A673 (cell line): ENCODE results near the gene NFATC3.

Experiments
- CTCF ChIP-seq: fragments of 300-800, 200-600 bp; sonication (generic); conservative IDR thresholded peaks from 2 replicates; pipeline ENCODE4 v1.5.1; 2017; ENCODE audit warnings: low read depth, mild to moderate bottlenecking, antibody characterized with exemption, low read length, moderate library complexity, mixed read lengths
- EZH2 ChIP-seq: fragments of 200-600 bp; sonication (generic); IDR thresholded peaks from 2 replicates; pipeline ENCODE4 v1.6.1; 2017; ENCODE audit warnings: borderline replicate concordance, low read depth, mild to moderate bottlenecking, mixed read lengths, antibody characterized with exemption, low read length; ENCODE audit not compliant: poor library complexity, severe bottlenecking

DNA sequence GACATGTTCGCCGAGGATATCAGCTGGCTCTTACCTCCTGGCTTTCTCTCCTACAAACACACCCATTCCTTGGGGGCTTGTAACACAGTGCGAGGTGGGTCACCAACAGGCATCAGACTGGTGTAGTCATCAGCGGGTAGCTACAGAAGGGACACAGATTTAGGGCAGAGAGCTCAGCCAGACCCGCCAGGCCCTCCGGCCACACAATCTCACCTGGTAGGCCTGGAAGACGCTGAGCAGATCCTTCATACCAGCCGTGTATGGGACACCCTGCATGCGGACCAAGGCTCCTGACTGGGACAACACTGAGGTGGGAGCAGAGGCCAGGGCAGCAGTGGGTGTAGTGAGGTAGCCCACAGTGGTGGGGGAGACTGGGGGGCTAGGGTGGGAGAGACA is 145.0 kb downstream of the NFATC3 start:
- TF ChIP-seq CTCF (no peak), EZH2 (no peak)
